Measurements from ENCODE around the gene BDKRB1. TPM values are rescaled to one million over a fixed set of nuclear protein-coding genes. Genes with fewer than 3 reads are reported as not detected.

BDKRB1 gene
- total RNA-seq, 1 experiment from 2014 or later, result 0.11 TPM

GRCh38 chr14:96232506-96232905, 23.5 kb upstream of the BDKRB1 start:
- ChIA-PET CTCF (interaction anchor here (0.9 kb wide), 1 partner anchor 132 kb away, joined by 4 read pairs; no protein-coding TSS in a partner anchor), POLR2A (no interaction called here)
- ATAC-seq, result no peak
- DNase-seq (ENCODE audit: low spot score), result no peak
- Mint-ChIP-seq H3K27ac (peak overlapping the region; percentile 13; the same call in 1 of the 2 replicates), H3K9me3 (peaks cover 14% of the 10 kb centered on the region), H3K27me3 (ENCODE audit: low read depth) (peaks cover 6% of the 10 kb centered on the region; the same call in 1 of the 2 replicates), H3K4me1 (peaks cover 27% of the 10 kb centered on the region), H3K36me3 (peaks cover 1% of the 10 kb centered on the region), H3K4me3 (no peak overlapping the region)
- no peak for TF ChIP-seq SP1 (CRISPR knock-in tag; conservative IDR thresholded peaks at IDR 0.05)
- TF ChIP-seq STAT6 (CRISPR knock-in tag; conservative IDR thresholded peaks at IDR 0.05; ENCODE audit: low read depth), result no peak
- no peak for TF ChIP-seq MYBL2 (CRISPR knock-in tag; IDR thresholded peaks at IDR 0.05)
- TF ChIP-seq PRRX2 (CRISPR knock-in tag; IDR thresholded peaks at IDR 0.05), result no peak
- TF ChIP-seq ESRRA (CRISPR knock-in tag; IDR thresholded peaks at IDR 0.05; ENCODE audit: borderline replicate concordance), result no peak
- TF ChIP-seq TP53 (CRISPR knock-in tag; IDR thresholded peaks at IDR 0.05), result no peak
- TF ChIP-seq MAX (CRISPR knock-in tag; IDR thresholded peaks at IDR 0.05), result no peak
- TF ChIP-seq EMX1 (CRISPR knock-in tag; IDR thresholded peaks at IDR 0.05), result no peak
- no peak for TF ChIP-seq ZNF138 (CRISPR knock-in tag; conservative IDR thresholded peaks at IDR 0.05)
- TF ChIP-seq JUN (CRISPR knock-in tag; IDR thresholded peaks at IDR 0.05), result no peak

- peaks cover 27% of the 10 kb centered on the region for H3K4me1 Mint-ChIP-seq
- CTCF ChIA-PET, result interaction anchor here (0.6 to 1.8 kb wide), 2 partner anchors 29 to 133 kb away, joined by 5 to 6 read pairs; no protein-coding TSS in a partner anchor
- ATAC-seq (no peak), DNase-seq (ENCODE audit: low spot score) (no peak)
- TF ChIP-seq FOXP4 (CRISPR knock-in tag; IDR thresholded peaks at IDR 0.05) (no peak), ZNF121 (CRISPR knock-in tag; IDR thresholded peaks at IDR 0.05) (no peak), ERG (CRISPR knock-in tag; IDR thresholded peaks at IDR 0.05) (no peak), USF2 (CRISPR knock-in tag; IDR thresholded peaks at IDR 0.05) (no peak), JAZF1 (CRISPR knock-in tag; IDR thresholded peaks at IDR 0.05) (no peak), PRDM15 (CRISPR knock-in tag; IDR thresholded peaks at IDR 0.05) (no peak), ATF2 (CRISPR knock-in tag; IDR thresholded peaks at IDR 0.05; ENCODE audit: borderline replicate concordance, low read depth) (no peak)
- no peaks in the 10 kb centered on the region for H3K27me3 Mint-ChIP-seq (ENCODE audit: low read depth)
- H3K4me3 Mint-ChIP-seq, result no peak overlapping the region
- H3K36me3 Mint-ChIP-seq, result no peaks in the 10 kb centered on the region
- H3K9me3 Mint-ChIP-seq, result peaks cover 5% of the 10 kb centered on the region
- no peak overlapping the region for H3K27ac Mint-ChIP-seq
- POLR2A ChIA-PET, result no interaction called here
Measured at GRCh38 chr14:96233661-96234060, 22.3 kb upstream of the BDKRB1 start.

All from WTC11 (cell line).